ENCODE measurements around the gene GUCY1A2.

Gene GUCY1A2

DNA sequence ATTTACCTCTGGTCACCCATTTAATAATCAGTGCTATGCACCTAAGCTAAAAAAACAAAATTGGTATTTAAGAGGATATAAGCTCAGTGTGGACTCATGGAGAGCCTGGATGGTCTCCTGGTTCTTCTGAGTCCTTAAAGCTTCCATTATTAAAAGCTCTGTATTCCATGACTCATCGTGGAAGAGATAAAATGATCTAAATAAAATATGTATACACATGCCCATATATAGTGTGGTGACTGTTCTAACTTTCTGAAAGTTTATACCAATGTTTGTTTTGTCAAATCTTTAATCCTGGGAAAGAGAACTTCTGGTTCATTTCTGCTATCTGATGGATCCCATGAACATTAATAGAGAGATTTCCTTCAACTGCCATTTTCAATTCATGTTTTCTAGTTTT lies 375.9 kb downstream of the GUCY1A2 start:
- no peak for DNase-seq (ENCODE audit: low read depth)

DNA sequence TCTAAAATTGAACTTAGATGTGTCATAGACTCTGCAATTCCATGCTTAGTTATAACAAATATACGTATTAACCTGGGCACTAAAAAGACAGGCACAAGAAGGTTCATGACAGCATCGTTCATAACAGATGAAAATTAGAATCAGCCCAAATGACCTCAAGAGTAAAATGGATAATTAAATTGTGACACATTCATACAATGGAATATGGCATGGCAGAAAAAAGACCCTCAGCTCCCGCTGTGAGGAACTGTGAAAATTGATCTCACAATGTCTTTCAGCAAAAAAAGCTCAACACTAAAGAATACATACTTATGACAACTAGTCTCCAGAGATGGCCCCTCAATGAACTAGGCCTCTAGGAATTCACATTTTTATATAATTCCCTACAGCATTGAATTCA lies 386.0 kb downstream of the GUCY1A2 start:
- no peak for DNase-seq (ENCODE audit: low read depth)

DNA sequence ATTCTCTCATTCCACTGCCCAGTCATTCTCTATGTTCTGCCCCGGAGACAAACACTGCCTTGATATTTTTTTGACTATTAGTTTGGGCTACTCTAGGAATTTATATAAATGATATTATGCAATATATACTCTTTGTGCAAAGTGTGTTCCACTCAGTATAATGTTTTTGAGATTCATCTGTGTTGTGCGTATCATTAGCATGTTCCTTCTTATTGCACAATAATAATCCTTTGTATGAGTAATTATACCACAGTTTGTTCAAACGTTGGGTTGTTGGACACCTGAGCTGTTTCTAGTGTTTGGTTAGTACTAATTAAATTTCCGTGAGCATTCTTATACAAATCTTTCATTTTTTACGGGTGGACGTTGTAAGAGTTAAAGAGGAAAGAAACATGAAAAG lies 390.6 kb downstream of the GUCY1A2 start:
- DNase-seq (ENCODE audit: low read depth): no peak

DNA sequence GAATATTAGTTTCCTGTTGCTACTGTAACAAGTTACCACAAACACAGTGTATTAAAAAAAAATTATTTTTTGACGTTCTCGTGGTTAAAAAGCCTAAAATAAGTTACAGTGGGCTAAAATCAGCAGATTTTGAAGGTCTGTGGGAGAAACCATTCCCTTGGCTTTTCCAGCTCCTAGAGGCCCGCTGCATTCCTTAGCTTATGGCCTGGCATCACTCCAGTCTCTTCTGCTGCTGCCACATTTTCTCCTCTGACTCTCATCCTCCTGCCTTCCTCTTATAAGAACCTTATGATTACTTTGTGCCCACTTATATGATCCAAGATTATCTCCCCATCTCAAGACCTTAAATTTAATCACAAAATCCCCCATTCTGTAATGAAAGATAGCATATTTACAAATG lies 392.7 kb downstream of the GUCY1A2 start:
- no peak for DNase-seq (ENCODE audit: low read depth)

DNA sequence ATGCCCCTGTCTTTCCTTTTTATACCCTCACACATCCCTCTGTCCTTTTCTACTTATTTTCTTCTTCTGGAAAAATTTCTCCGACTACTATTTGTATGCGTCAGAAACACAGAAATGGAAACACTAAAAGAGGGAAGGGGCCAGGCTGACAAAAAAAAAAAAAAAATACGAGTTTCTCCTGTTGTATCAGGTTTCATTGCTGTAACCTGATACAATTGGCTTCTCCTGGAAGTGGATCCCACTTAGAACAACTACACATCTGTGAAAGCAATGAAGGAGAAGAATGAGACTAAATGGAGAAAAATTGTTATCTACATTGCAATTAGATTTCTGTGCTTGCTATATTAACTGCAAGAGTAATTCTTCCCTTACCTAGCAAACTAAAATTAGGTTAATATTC lies 393.9 kb downstream of the GUCY1A2 start:
- no peak for DNase-seq (ENCODE audit: low read depth)

Data from stimulated activated CD4-positive, alpha-beta T cell treated with anti-CD3 and anti-CD28 coated beads, Interleukin-2, amount 100 ng/mL, for 4 hours (primary cell).